H1 (cell line): Measurements from ENCODE around the gene FBN1. TPM values are rescaled to one million over a fixed set of nuclear protein-coding genes. Genes with fewer than 3 reads are reported as not detected.

ENCODE experiments used
- CTCF ChIA-PET: fragments of 300-600 bp; sonication (Branson Sonifier 250); formaldehyde crosslinking; loops from one replicate; lab custom pipeline; 2021; ENCODE audit not compliant: partially characterized antibody; lab: Charles Lee
- POLR2A ChIA-PET: fragments of 300-600 bp; sonication (Branson Sonifier 250); formaldehyde crosslinking; loops from one replicate; lab custom pipeline; 2021; ENCODE audit warnings: inconsistent platforms; ENCODE audit not compliant: partially characterized antibody; lab: Charles Lee
- DNase-seq, 2 experiments: peaks; one replicate each; pipeline versions ENCODE4 v3.0.0 to v3.0.0-alpha.2; 2010 to 2022; ENCODE audit warnings: low spot score in 2 of 2, low read depth in 1 of 2, mixed read lengths in 1 of 2
- FAIRE-seq: peaks from 2 replicates; lab custom pipeline; 2011; peaks lifted over from hg19 to GRCh38; lab: Jason Lieb, UNC
- H2AFZ ChIP-seq: 2 replicates; pipeline ENCODE4 v1.8.1; 2012; ENCODE audit warnings: low read length, inconsistent platforms
- H2AK5ac ChIP-seq: 2 replicates; pipeline ENCODE4 v1.6.1; 2013; ENCODE audit warnings: low read depth, low read length
- H2BK120ac ChIP-seq: replicated peaks from 2 replicates; pipeline ENCODE3; 2013; ENCODE audit warnings: low read depth, low read length, inconsistent platforms
- H2BK12ac ChIP-seq: 2 replicates; pipeline ENCODE4 v1.6.1; 2013; ENCODE audit warnings: low read depth, low read length
- H2BK15ac ChIP-seq: 2 replicates; pipeline ENCODE4 v1.6.1; 2013; ENCODE audit warnings: low read length
- H2BK20ac ChIP-seq: 2 replicates; pipeline ENCODE4 v1.6.1; 2013; ENCODE audit warnings: low read length
- H2BK5ac ChIP-seq: 2 replicates; pipeline ENCODE4 v1.6.1; 2013; ENCODE audit warnings: low read depth, low read length
- H3K14ac ChIP-seq: 2 replicates; pipeline ENCODE4 v1.6.1; 2013; ENCODE audit warnings: inconsistent platforms; ENCODE audit not compliant: insufficient read length
- H3K18ac ChIP-seq: 2 replicates; pipeline ENCODE4 v1.6.1; 2013; ENCODE audit warnings: low read length; ENCODE audit errors: extremely low read depth
- H3K23ac ChIP-seq: 2 replicates; pipeline ENCODE4 v1.6.1; 2013; ENCODE audit warnings: inconsistent platforms; ENCODE audit not compliant: insufficient read length
- H3K23me2 ChIP-seq: 2 replicates; pipeline ENCODE4 v1.6.1; 2013; ENCODE audit warnings: low read depth, low read length
- H3K27ac ChIP-seq: 2 replicates; pipeline ENCODE4 v1.6.1; 2011; ENCODE audit warnings: low read depth, low read length, inconsistent platforms
- H3K27me3 ChIP-seq, 4 experiments: replicated peaks in 1 of 4; 1 replicate in 1 of 4; 2 replicates in 3 of 4; pipeline versions ENCODE4 v1.6.1 to v1.8.1; 2011 to 2013; ENCODE audit warnings: low read length in 3 of 4, mild to moderate bottlenecking in 3 of 4, inconsistent platforms in 2 of 4, mixed read lengths in 2 of 4, moderate library complexity in 1 of 4; ENCODE audit not compliant: control insufficient read depth in 3 of 4, insufficient read depth in 3 of 4; ENCODE audit errors: extremely low read depth in 1 of 4
- H3K36me3 ChIP-seq, 4 experiments: 2 replicates each; pipeline versions ENCODE4 v1.6.1 to v1.8.1; 2011 to 2013; ENCODE audit warnings: mild to moderate bottlenecking in 4 of 4, low read length in 3 of 4, moderate library complexity in 2 of 4, control low read depth in 1 of 4, inconsistent platforms in 1 of 4; ENCODE audit not compliant: insufficient read depth in 4 of 4, control insufficient read depth in 2 of 4
- H3K4ac ChIP-seq: replicated peaks from 2 replicates; pipeline ENCODE3; 2013; ENCODE audit warnings: low read length, low read depth, mixed read lengths, inconsistent platforms; ENCODE audit not compliant: insufficient read length
- H3K4me1 ChIP-seq, 4 experiments: replicated peaks in 1 of 4; 1 replicate in 1 of 4; 2 replicates in 3 of 4; pipeline versions ENCODE4 v1.6.1 to v1.8.1; 2011 to 2013; ENCODE audit warnings: low read length in 3 of 4, inconsistent platforms in 2 of 4, mixed read lengths in 1 of 4; ENCODE audit not compliant: insufficient read depth in 4 of 4, control insufficient read depth in 3 of 4
- H3K4me2 ChIP-seq, 2 experiments: 2 replicates each; pipeline versions ENCODE4 v1.6.1 to v1.8.1; 2011 to 2013; ENCODE audit warnings: low read depth in 2 of 2, low read length in 2 of 2, control low read depth in 1 of 2, inconsistent platforms in 1 of 2, mild to moderate bottlenecking in 1 of 2; ENCODE audit not compliant: insufficient read depth in 1 of 2
- H3K4me3 ChIP-seq, 4 experiments: fragments of 200-600, 300-600 bp in 1 of 4; sonication (generic), shearing (Covaris generic), sonication (Bioruptor Twin) in 1 of 4; 2 replicates each; pipeline versions ENCODE4 v1.5.1 to v1.8.1; 2011 to 2016; ENCODE audit warnings: low read length in 4 of 4, low read depth in 3 of 4, control low read depth in 2 of 4, inconsistent platforms in 2 of 4, mild to moderate bottlenecking in 2 of 4, mixed read lengths in 1 of 4, moderate library complexity in 1 of 4; ENCODE audit not compliant: insufficient read depth in 2 of 4; ENCODE audit errors: extremely low read depth in 1 of 4
- H3K56ac ChIP-seq: replicated peaks from 2 replicates; pipeline ENCODE3; 2013; ENCODE audit warnings: low read depth, mild to moderate bottlenecking, mixed read lengths, low read length, inconsistent platforms; ENCODE audit not compliant: insufficient read length
- H3K79me1 ChIP-seq: 2 replicates; pipeline ENCODE4 v1.6.1; 2013; ENCODE audit warnings: low read depth, low read length, control low read depth
- H3K79me2 ChIP-seq, 2 experiments: 2 replicates each; pipeline versions ENCODE4 v1.6.1 to v1.8.1; 2012 to 2013; ENCODE audit warnings: low read length in 2 of 2, mild to moderate bottlenecking in 2 of 2, inconsistent platforms in 1 of 2; ENCODE audit not compliant: insufficient read depth in 2 of 2, control insufficient read depth in 1 of 2
- H3K9ac ChIP-seq, 4 experiments: replicated peaks in 1 of 4; 1 replicate in 1 of 4; 2 replicates in 3 of 4; pipeline versions ENCODE4 v1.6.1 to v1.8.1; 2011 to 2013; ENCODE audit warnings: low read depth in 3 of 4, low read length in 3 of 4, control low read depth in 2 of 4, mild to moderate bottlenecking in 2 of 4, moderate library complexity in 2 of 4, inconsistent platforms in 1 of 4; ENCODE audit errors: extremely low read depth in 1 of 4
- H3K9me3 ChIP-seq, 2 experiments: 2 replicates each; pipeline versions ENCODE4 v1.6.1 to v1.8.1; 2012 to 2013; ENCODE audit warnings: mild to moderate bottlenecking in 2 of 2, moderate library complexity in 2 of 2, control low read depth in 1 of 2, inconsistent platforms in 1 of 2, low read depth in 1 of 2, low read length in 1 of 2, mixed read lengths in 1 of 2; ENCODE audit not compliant: insufficient read depth in 2 of 2
- H4K20me1 ChIP-seq, 2 experiments: replicated peaks in 1 of 2; 2 replicates each; pipeline versions ENCODE3 to v1.8.1; 2011 to 2013; ENCODE audit warnings: inconsistent platforms in 2 of 2, low read length in 2 of 2, mild to moderate bottlenecking in 1 of 2; ENCODE audit not compliant: insufficient read depth in 2 of 2, control insufficient read depth in 1 of 2
- H4K5ac ChIP-seq: 2 replicates; pipeline ENCODE4 v1.6.1; 2013; ENCODE audit warnings: low read length, low read depth, mixed read lengths, inconsistent platforms; ENCODE audit not compliant: insufficient read length
- H4K8ac ChIP-seq: 2 replicates; pipeline ENCODE4 v1.8.0; 2013; ENCODE audit warnings: mild to moderate bottlenecking, moderate library complexity, low read length, inconsistent platforms; ENCODE audit not compliant: insufficient read depth; ENCODE audit errors: extremely low read depth
- H4K91ac ChIP-seq: replicated peaks from 2 replicates; pipeline ENCODE3; 2013; ENCODE audit warnings: low read length, mixed read lengths, inconsistent platforms; ENCODE audit not compliant: insufficient read length
- BACH1 ChIP-seq: IDR thresholded peaks from 2 replicates; pipeline ENCODE4 v1.6.1; 2012; ENCODE audit warnings: low read length, improper control_type of control experiment
- CBX5 ChIP-seq: fragments of 300-800, 300-1000 bp; sonication (generic); IDR thresholded peaks from 2 replicates; pipeline ENCODE4 v1.7.1; 2016; ENCODE audit warnings: antibody characterized with exemption, low read length, low read depth
- EGR1 ChIP-seq: IDR thresholded peaks from 2 replicates; pipeline ENCODE4 v1.6.1; 2011; ENCODE audit warnings: low read depth, low read length, borderline replicate concordance
- KDM1A ChIP-seq: fragments of 200-600, 300-600 bp; sonication (generic); IDR thresholded peaks from 2 replicates; pipeline ENCODE4 v1.7.1; 2016; ENCODE audit warnings: mild to moderate bottlenecking, low read length, borderline replicate concordance
- POU5F1 ChIP-seq: IDR thresholded peaks from 2 replicates; pipeline ENCODE4 v1.6.1; 2011; ENCODE audit warnings: low read depth, mild to moderate bottlenecking, low read length, moderate library complexity
- SAP30 ChIP-seq: fragments of 300-600 bp; sonication (generic); IDR thresholded peaks from 2 replicates; pipeline ENCODE4 v1.7.1; 2012; ENCODE audit warnings: low read length, moderate library complexity, mild to moderate bottlenecking, inconsistent platforms; ENCODE audit not compliant: insufficient read depth, insufficient replicate concordance
- TAF7 ChIP-seq: optimal IDR thresholded peaks from 2 replicates; pipeline ENCODE3; 2011; ENCODE audit warnings: low read depth, mild to moderate bottlenecking, inconsistent platforms, low read length, moderate library complexity, borderline replicate concordance
- TCF12 ChIP-seq: IDR thresholded peaks from 2 replicates; pipeline ENCODE4 v1.6.1; 2011; ENCODE audit warnings: low read depth, mild to moderate bottlenecking, low read length
- WGBS, 2 experiments: shearing (Covaris generic) in 1 of 2; methylation state at CpG; one replicate each; pipeline versions ENCODE4 v1.1.6 to v1.1.7; 2013 to 2015; ENCODE audit warnings: low lambda C conversion rate in 2 of 2, mixed read lengths in 2 of 2, inconsistent platforms in 1 of 2, low coverage in 1 of 2, missing lambda C conversion rate in 1 of 2; ENCODE audit not compliant: insufficient replicate concordance in 2 of 2, insufficient coverage in 1 of 2, insufficient read length in 1 of 2; ENCODE audit errors: extremely low coverage in 1 of 2, missing lambda C conversion rate in 1 of 2; 5-methylcytosine and 5-hydroxymethylcytosine counted together
- polyA plus RNA-seq, 7 experiments: library from polyadenylated mRNA; depleted of rRNA in 3 of 7; stranded (reverse) in 5 of 7; unstranded in 2 of 7; fragments of >200 nt in 5 of 7; fragments of 200-250 nt in 2 of 7; gene quantifications; 1 replicate in 5 of 7; 2 replicates in 1 of 7; 4 replicates in 1 of 7; pipeline versions ENCODE4 v1.2.1 to v1.2.3, GENCODE V29; 2011 to 2013; ENCODE audit warnings: missing spikeins in 2 of 7, mixed read lengths in 2 of 7
- total RNA-seq: library from RNA; stranded (reverse); fragmentation: NEBNext Ultra II Directional; extraction: Animal tissue kit (Norgen Biotek cat#: 25700); gene quantifications from 2 replicates; pipeline ENCODE4 v1.2.1, GENCODE V29; 2021

The FBN1 gene
- total and polyA plus RNA-seq, 2 of the 8 experiments (the other 6 are each of a cell fraction or from before 2014, with no cell fraction given) = 3.0 to 4.0 TPM

DNA sequence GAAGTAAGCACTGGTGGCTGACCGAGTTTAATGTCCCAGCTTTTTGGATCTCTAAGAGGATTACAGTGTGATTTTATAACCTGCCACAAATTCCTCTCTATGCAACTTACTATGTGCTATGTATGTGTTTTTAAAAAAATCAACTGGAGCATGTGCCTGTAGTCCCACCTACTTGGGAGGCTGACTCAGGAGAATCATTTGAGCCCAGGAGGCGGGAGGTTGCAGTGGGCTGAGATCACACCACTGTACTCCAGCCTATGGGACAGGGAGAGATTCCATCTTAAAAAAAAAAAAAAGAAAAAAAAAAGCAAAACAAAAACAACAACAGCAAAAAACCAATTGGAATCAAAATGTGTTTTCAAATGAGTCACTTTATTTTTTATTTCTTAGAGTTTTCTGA lies 284.7 kb downstream of the FBN1 start:
- H2BK20ac ChIP-seq = no peak overlapping the region
- no peaks in the 10 kb centered on the region for H3K23me2 ChIP-seq
- no peak overlapping the region for H2BK120ac ChIP-seq
- no peak overlapping the region for H3K18ac ChIP-seq
- H4K8ac ChIP-seq = no peak overlapping the region
- H3K4ac ChIP-seq = no peak overlapping the region
- no peaks in the 10 kb centered on the region for H3K4me1 ChIP-seq
- no peaks in the 10 kb centered on the region for H3K27me3 ChIP-seq
- H3K9ac ChIP-seq = no peak overlapping the region
- no peak overlapping the region for H2BK5ac ChIP-seq
- H3K56ac ChIP-seq = no peak overlapping the region
- H3K9me3 ChIP-seq = no peaks in the 10 kb centered on the region
- no peaks in the 10 kb centered on the region for H3K79me2 ChIP-seq
- H3K14ac ChIP-seq = no peak overlapping the region
- CTCF ChIA-PET = interaction anchor here (0.6 to 1.5 kb wide), 2 partner anchors 24 to 230 kb away, joined by 3 to 5 read pairs; no protein-coding TSS in a partner anchor
- no peak overlapping the region for H2AK5ac ChIP-seq
- POLR2A ChIA-PET = no interaction called here
- no peak for DNase-seq
- no peak overlapping the region for H3K23ac ChIP-seq
- no peak overlapping the region for H3K27ac ChIP-seq
- H4K20me1 ChIP-seq = no peaks in the 10 kb centered on the region
- no peaks in the 10 kb centered on the region for H3K79me1 ChIP-seq
- no peak overlapping the region for H2BK12ac ChIP-seq
- no peak overlapping the region for H4K5ac ChIP-seq
- H2BK15ac ChIP-seq = no peak overlapping the region
- H3K36me3 ChIP-seq = no peaks in the 10 kb centered on the region
- no peak overlapping the region for H3K4me2 ChIP-seq
- H3K4me3 ChIP-seq = no peak overlapping the region
- TF ChIP-seq CBX5 = no peak
- no peak for TF ChIP-seq EGR1
- no peak for TF ChIP-seq TAF7
- TF ChIP-seq KDM1A = no peak
- TF ChIP-seq BACH1 = no peak
- TF ChIP-seq TCF12 = no peak
- no peak for TF ChIP-seq POU5F1
- TF ChIP-seq SAP30 = no peak
- TF ChIP-seq, all 59 proteins: peak for 0
- H2AFZ ChIP-seq = no peak overlapping the region
- FAIRE-seq = no peak
- 90% methylated on average over 2 of the region's 2 CpGs; no CpG with 5 or more reads in 1 of the 2 experiments for WGBS, 2 experiments
- H4K91ac ChIP-seq = no peak overlapping the region
